ENCODE measurements around the gene MED15.

Gene MED15, protein sequence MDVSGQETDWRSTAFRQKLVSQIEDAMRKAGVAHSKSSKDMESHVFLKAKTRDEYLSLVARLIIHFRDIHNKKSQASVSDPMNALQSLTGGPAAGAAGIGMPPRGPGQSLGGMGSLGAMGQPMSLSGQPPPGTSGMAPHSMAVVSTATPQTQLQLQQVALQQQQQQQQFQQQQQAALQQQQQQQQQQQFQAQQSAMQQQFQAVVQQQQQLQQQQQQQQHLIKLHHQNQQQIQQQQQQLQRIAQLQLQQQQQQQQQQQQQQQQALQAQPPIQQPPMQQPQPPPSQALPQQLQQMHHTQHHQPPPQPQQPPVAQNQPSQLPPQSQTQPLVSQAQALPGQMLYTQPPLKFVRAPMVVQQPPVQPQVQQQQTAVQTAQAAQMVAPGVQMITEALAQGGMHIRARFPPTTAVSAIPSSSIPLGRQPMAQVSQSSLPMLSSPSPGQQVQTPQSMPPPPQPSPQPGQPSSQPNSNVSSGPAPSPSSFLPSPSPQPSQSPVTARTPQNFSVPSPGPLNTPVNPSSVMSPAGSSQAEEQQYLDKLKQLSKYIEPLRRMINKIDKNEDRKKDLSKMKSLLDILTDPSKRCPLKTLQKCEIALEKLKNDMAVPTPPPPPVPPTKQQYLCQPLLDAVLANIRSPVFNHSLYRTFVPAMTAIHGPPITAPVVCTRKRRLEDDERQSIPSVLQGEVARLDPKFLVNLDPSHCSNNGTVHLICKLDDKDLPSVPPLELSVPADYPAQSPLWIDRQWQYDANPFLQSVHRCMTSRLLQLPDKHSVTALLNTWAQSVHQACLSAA

GRCh38 chr22:20507253-20508066 is at the start of gene MED15:
Gene MED15 (plus strand): TSS chr22:20507610. CDS start chr22:20507679, 69 bp downstream.
- Histone ChIP-seq H3K9me2 (replicated peaks; ENCODE audit: low read depth, low read length) (no peaks in the 10 kb centered on the region), H3K4me3 (ENCODE audit: low read length, poor library complexity, severe bottlenecking) (peak within 1 kb of the TSS; percentile 97), H2AFZ (ENCODE audit: low read length) (peak within 1 kb of the TSS; percentile 92), H4K20me1 (ENCODE audit: insufficient read depth, low read length, poor library complexity, severe bottlenecking) (peaks cover 41% of the 10 kb centered on the region), H3K9me3 (ENCODE audit: insufficient read depth, low read depth, low read length) (no peaks in the 10 kb centered on the region), H3K4me2 (ENCODE audit: low read depth, low read length, poor library complexity, severe bottlenecking) (peak within 1 kb of the TSS; percentile 92), H3K79me2 (ENCODE audit: insufficient read depth, low read length) (peaks cover 51% of the 10 kb centered on the region), H3K27me3 (ENCODE audit: insufficient read depth, low read length, poor library complexity, severe bottlenecking) (no peaks in the 10 kb centered on the region), H3K4me1 (ENCODE audit: insufficient read depth, low read length, poor library complexity, severe bottlenecking) (peaks cover 32% of the 10 kb centered on the region), H3K9ac (ENCODE audit: low read depth, low read length, poor library complexity, severe bottlenecking) (peak within 1 kb of the TSS; percentile 96), H3F3A (ENCODE audit: low read depth) (no peaks in the 10 kb centered on the region), H3K36me3 (ENCODE audit: insufficient read depth, low read length) (no peaks in the 10 kb centered on the region)
- no peak for TF ChIP-seq EZH2phosphoT487 (IDR thresholded peaks at IDR 0.05; ENCODE audit: borderline replicate concordance)
- TF ChIP-seq, protein P1, sequence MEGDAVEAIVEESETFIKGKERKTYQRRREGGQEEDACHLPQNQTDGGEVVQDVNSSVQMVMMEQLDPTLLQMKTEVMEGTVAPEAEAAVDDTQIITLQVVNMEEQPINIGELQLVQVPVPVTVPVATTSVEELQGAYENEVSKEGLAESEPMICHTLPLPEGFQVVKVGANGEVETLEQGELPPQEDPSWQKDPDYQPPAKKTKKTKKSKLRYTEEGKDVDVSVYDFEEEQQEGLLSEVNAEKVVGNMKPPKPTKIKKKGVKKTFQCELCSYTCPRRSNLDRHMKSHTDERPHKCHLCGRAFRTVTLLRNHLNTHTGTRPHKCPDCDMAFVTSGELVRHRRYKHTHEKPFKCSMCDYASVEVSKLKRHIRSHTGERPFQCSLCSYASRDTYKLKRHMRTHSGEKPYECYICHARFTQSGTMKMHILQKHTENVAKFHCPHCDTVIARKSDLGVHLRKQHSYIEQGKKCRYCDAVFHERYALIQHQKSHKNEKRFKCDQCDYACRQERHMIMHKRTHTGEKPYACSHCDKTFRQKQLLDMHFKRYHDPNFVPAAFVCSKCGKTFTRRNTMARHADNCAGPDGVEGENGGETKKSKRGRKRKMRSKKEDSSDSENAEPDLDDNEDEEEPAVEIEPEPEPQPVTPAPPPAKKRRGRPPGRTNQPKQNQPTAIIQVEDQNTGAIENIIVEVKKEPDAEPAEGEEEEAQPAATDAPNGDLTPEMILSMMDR (conservative IDR thresholded peaks at IDR 0.05; ENCODE audit: low read length) = no peak

DNA sequence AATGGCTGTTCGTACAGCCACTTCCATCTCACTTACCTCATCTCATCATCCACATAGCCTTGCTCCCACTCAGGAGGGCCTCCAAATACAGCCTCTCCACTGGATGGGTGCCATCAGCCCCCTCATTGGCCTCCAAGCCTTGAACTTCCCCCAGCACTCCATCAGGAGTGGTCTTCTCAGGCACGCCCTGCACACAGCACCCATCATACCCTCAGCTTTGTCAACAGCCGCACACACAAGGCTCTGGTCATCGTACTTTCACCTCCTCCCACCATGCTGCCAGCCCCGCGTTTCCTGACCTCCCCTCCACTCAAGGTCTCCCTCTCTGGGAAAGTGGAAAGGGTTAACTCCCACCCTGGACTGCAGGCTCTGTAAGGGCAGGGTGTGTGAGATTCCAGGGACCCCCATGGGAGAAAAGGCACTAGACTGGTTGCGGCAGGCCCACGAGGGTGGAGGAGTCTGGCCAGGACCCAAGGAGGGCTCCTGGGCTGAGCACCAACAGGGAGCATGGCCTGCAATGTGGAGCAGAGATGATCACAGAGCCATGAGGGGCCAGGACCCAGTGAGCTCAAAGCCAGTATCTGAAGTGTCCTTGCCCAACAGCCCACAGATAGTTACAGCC is 48.8 kb upstream of the MED15 start:
- H3F3A ChIP-seq (ENCODE audit: low read depth) = no peaks in the 10 kb centered on the region
- H3K9me2 ChIP-seq (replicated peaks; ENCODE audit: low read depth, low read length) = no peaks in the 10 kb centered on the region
- peaks cover 22% of the 10 kb centered on the region for H3K4me1 ChIP-seq (ENCODE audit: insufficient read depth, low read length, poor library complexity, severe bottlenecking)
- no peaks in the 10 kb centered on the region for H3K27me3 ChIP-seq (ENCODE audit: insufficient read depth, low read length, poor library complexity, severe bottlenecking)
- no peaks in the 10 kb centered on the region for H3K79me2 ChIP-seq (ENCODE audit: insufficient read depth, low read length)
- no peak overlapping the region for H3K9ac ChIP-seq (ENCODE audit: low read depth, low read length, poor library complexity, severe bottlenecking)
- H3K4me2 ChIP-seq (ENCODE audit: low read depth, low read length, poor library complexity, severe bottlenecking) = no peak overlapping the region
- H4K20me1 ChIP-seq (ENCODE audit: insufficient read depth, low read length, poor library complexity, severe bottlenecking) = no peaks in the 10 kb centered on the region
- H3K36me3 ChIP-seq (ENCODE audit: insufficient read depth, low read length) = no peaks in the 10 kb centered on the region; the same call in 1 of the 2 replicates
- no peak overlapping the region for H2AFZ ChIP-seq (ENCODE audit: low read length)
- no peaks in the 10 kb centered on the region for H3K9me3 ChIP-seq (ENCODE audit: insufficient read depth, low read depth, low read length)
- TF ChIP-seq, protein P1 (conservative IDR thresholded peaks at IDR 0.05; ENCODE audit: low read length) = no peak
- TF ChIP-seq EZH2phosphoT487 (IDR thresholded peaks at IDR 0.05; ENCODE audit: borderline replicate concordance) = no peak
- H3K4me3 ChIP-seq (ENCODE audit: low read length, poor library complexity, severe bottlenecking) = no peak overlapping the region

GRCh38 chr22:20459152-20459542 is 48.3 kb upstream of the MED15 start:
- peaks cover 1% of the 10 kb centered on the region; the same call in 1 of the 2 replicates for H3K79me2 ChIP-seq (ENCODE audit: insufficient read depth, low read length)
- H3K27me3 ChIP-seq (ENCODE audit: insufficient read depth, low read length, poor library complexity, severe bottlenecking) = no peaks in the 10 kb centered on the region
- no peaks in the 10 kb centered on the region for H3K9me3 ChIP-seq (ENCODE audit: insufficient read depth, low read depth, low read length)
- H3K36me3 ChIP-seq (ENCODE audit: insufficient read depth, low read length) = no peaks in the 10 kb centered on the region; the same call in 1 of the 2 replicates
- H3F3A ChIP-seq (ENCODE audit: low read depth) = no peaks in the 10 kb centered on the region
- no peaks in the 10 kb centered on the region for H3K9me2 ChIP-seq (replicated peaks; ENCODE audit: low read depth, low read length)
- no peaks in the 10 kb centered on the region for H4K20me1 ChIP-seq (ENCODE audit: insufficient read depth, low read length, poor library complexity, severe bottlenecking)
- H3K4me2 ChIP-seq (ENCODE audit: low read depth, low read length, poor library complexity, severe bottlenecking) = no peak overlapping the region
- no peak overlapping the region for H2AFZ ChIP-seq (ENCODE audit: low read length)
- TF ChIP-seq, protein P1 (conservative IDR thresholded peaks at IDR 0.05; ENCODE audit: low read length) = no peak
- TF ChIP-seq EZH2phosphoT487 (IDR thresholded peaks at IDR 0.05; ENCODE audit: borderline replicate concordance) = no peak
- H3K4me1 ChIP-seq (ENCODE audit: insufficient read depth, low read length, poor library complexity, severe bottlenecking) = peaks cover 27% of the 10 kb centered on the region
- H3K9ac ChIP-seq (ENCODE audit: low read depth, low read length, poor library complexity, severe bottlenecking) = no peak overlapping the region
- no peak overlapping the region for H3K4me3 ChIP-seq (ENCODE audit: low read length, poor library complexity, severe bottlenecking)
